Panc1 (cell line): ENCODE results near the gene ADGRL1. TPM values are rescaled to one million over a fixed set of nuclear protein-coding genes. Genes with fewer than 3 reads are reported as not detected.

ENCODE experiments used
- ATAC-seq: fragments of 200-7000 bp; cut with Tn5 transposase; 2 replicates; pipeline ENCODE4 v1.9.1; 2020; ENCODE audit warnings: mild to moderate bottlenecking, moderate library complexity
- BruUV-seq: library from RNA; stranded (reverse); fragments of 400-500 nt; replicated peaks from 2 replicates; lab custom pipeline; 2021; lab: Mats Ljungman, UMichigan
- CTCF ChIA-PET: fragments of 300-600 bp; sonication (Branson Sonifier 250); formaldehyde crosslinking; loops from one replicate; lab custom pipeline; 2022; ENCODE audit warnings: antibody characterized with exemption; lab: Charles Lee
- POLR2A ChIA-PET: fragments of 300-600 bp; sonication (Branson Sonifier 250); formaldehyde crosslinking; loops from one replicate; lab custom pipeline; 2022; ENCODE audit warnings: antibody characterized with exemption; lab: Charles Lee
- DNase-seq: peaks from one replicate; pipeline ENCODE4 v3.0.0-alpha.2; 2010; ENCODE audit warnings: low read depth, low spot score
- H3K27ac ChIP-seq: 2 replicates; pipeline ENCODE4 v1.5.1; 2011; ENCODE audit warnings: mild to moderate bottlenecking, low read length, inconsistent platforms
- H3K27me3 ChIP-seq: fragments of 200-500 bp; sonication (Bioruptor generic); 2 replicates; pipeline ENCODE4 v1.6.0; 2014; ENCODE audit warnings: low read length, inconsistent platforms; ENCODE audit not compliant: control insufficient read depth, insufficient read depth
- H3K36me3 ChIP-seq: fragments of 200-500 bp; sonication (Bioruptor generic); 2 replicates; pipeline ENCODE4 v1.5.1; 2014; ENCODE audit warnings: inconsistent platforms, mild to moderate bottlenecking, low read length, moderate library complexity; ENCODE audit not compliant: control insufficient read depth, insufficient read depth
- H3K4me1 ChIP-seq: 2 replicates; pipeline ENCODE4 v1.5.1; 2011; ENCODE audit warnings: inconsistent platforms, mild to moderate bottlenecking, low read length, moderate library complexity; ENCODE audit not compliant: control insufficient read depth, insufficient read depth
- H3K4me3 ChIP-seq, 2 experiments: 2 replicates each; pipeline ENCODE4 v1.5.1; 2011 to 2012; ENCODE audit warnings: low read depth in 2 of 2, low read length in 2 of 2, mild to moderate bottlenecking in 2 of 2, inconsistent platforms in 1 of 2, moderate library complexity in 1 of 2
- H3K9me3 ChIP-seq: fragments of 200-500 bp; sonication (Bioruptor generic); 2 replicates; pipeline ENCODE4 v1.5.1; 2014; ENCODE audit warnings: low read depth, mild to moderate bottlenecking, inconsistent platforms, low read length, moderate library complexity; ENCODE audit not compliant: control insufficient read depth, insufficient read depth
- POLR2AphosphoS5 ChIP-seq: IDR thresholded peaks from 2 replicates; pipeline ENCODE4 v1.6.1; 2012; ENCODE audit warnings: mild to moderate bottlenecking, low read depth, low read length, moderate library complexity
- SIN3A ChIP-seq: IDR thresholded peaks from 2 replicates; pipeline ENCODE4 v1.6.1; 2012; ENCODE audit warnings: low read depth, mild to moderate bottlenecking, low read length, moderate library complexity, borderline replicate concordance; ENCODE audit not compliant: insufficient read depth
- TCF7L2 ChIP-seq: IDR thresholded peaks from 2 replicates; pipeline ENCODE4 v1.6.1; 2011; ENCODE audit warnings: mild to moderate bottlenecking, low read depth, low read length, inconsistent platforms
- in situ Hi-C: cut with HindIII; loops from 2 replicates; pipeline ENCODE4 v1.10.0; 2016; ENCODE audit warnings: low sequenced_read_pairs, low pct_unique_long_range_greater_than_20kb
- intact Hi-C: fragments of 100-400 bp; cut with micrococcal nuclease; formaldehyde crosslinking; loops from one replicate; pipeline ENCODE4 v1.10.0; 2022; ENCODE audit not compliant: unreplicated experiment
- total RNA-seq: library from RNA; stranded (reverse); gene quantifications from one replicate; pipeline ENCODE4 v1.2.1, GENCODE V29; 2021; ENCODE audit not compliant: unreplicated experiment
- TF ChIP-seq, protein P1 (sequence below): fragments of 450-650 bp; IDR thresholded peaks from 2 replicates; pipeline ENCODE4 v1.5.1; 2017; ENCODE audit warnings: mild to moderate bottlenecking
- TF ChIP-seq, protein P2 (sequence below), 2 experiments: IDR thresholded peaks; 2 replicates each; pipeline ENCODE4 v1.6.1; 2011 to 2012; ENCODE audit warnings: low read depth in 2 of 2, control low read depth in 1 of 2, low read length in 1 of 2, mild to moderate bottlenecking in 1 of 2, moderate library complexity in 1 of 2; ENCODE audit not compliant: insufficient read depth in 1 of 2

ADGRL1 gene
- total RNA-seq, 1 experiment from 2014 or later: 37.7 TPM

DNA sequence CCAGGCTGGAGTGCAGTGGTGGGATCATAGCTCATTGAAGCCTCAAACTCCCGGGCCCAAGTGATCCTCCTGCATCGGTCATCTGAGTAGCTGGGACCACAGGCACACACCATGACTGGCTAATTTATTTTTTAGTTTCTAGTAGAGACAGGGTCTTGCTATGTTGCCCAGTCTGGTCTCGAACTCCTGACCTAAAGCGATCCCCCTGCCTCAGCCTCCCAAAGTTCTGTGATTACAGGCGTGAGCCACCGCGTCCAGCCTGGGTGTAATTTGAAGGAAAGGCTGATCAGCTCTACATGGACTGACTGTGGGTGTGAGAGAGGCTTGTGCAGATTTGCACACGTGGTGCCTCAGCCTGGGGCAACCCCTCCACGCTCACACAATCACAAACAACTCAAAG is 31.1 kb downstream of the ADGRL1 start:
- in situ Hi-C loops: no loop called here
- intact Hi-C loops: no loop called here
- ChIA-PET POLR2A (interaction anchor here (0.6 kb wide), 2 partner anchors 163 to 880 kb away, joined by 5 to 14 read pairs; no protein-coding TSS in a partner anchor), CTCF (interaction anchor here (0.6 kb wide), 1 partner anchor 212 kb away, joined by 15 read pairs; no protein-coding TSS in a partner anchor)
- no peaks in the 10 kb centered on the region for H3K4me1 ChIP-seq
- H3K27me3 ChIP-seq: no peaks in the 10 kb centered on the region
- no peaks in the 10 kb centered on the region for H3K9me3 ChIP-seq
- no TSS peak for BruUV-seq
- DNase-seq (no peak), ATAC-seq (no peak)
- no peak overlapping the region for H3K27ac ChIP-seq
- H3K4me3 ChIP-seq: no peak overlapping the region
- TF ChIP-seq, protein P1, sequence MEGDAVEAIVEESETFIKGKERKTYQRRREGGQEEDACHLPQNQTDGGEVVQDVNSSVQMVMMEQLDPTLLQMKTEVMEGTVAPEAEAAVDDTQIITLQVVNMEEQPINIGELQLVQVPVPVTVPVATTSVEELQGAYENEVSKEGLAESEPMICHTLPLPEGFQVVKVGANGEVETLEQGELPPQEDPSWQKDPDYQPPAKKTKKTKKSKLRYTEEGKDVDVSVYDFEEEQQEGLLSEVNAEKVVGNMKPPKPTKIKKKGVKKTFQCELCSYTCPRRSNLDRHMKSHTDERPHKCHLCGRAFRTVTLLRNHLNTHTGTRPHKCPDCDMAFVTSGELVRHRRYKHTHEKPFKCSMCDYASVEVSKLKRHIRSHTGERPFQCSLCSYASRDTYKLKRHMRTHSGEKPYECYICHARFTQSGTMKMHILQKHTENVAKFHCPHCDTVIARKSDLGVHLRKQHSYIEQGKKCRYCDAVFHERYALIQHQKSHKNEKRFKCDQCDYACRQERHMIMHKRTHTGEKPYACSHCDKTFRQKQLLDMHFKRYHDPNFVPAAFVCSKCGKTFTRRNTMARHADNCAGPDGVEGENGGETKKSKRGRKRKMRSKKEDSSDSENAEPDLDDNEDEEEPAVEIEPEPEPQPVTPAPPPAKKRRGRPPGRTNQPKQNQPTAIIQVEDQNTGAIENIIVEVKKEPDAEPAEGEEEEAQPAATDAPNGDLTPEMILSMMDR: no peak
- H3K36me3 ChIP-seq: no peaks in the 10 kb centered on the region

GRCh38 chr19:14168993-14169392 is 37.0 kb downstream of the ADGRL1 start:
- no peak for TF ChIP-seq SIN3A
- TF ChIP-seq POLR2AphosphoS5: no peak
- TF ChIP-seq TCF7L2: no peak
- TF ChIP-seq, protein P1: no peak
- TF ChIP-seq, protein P2, sequence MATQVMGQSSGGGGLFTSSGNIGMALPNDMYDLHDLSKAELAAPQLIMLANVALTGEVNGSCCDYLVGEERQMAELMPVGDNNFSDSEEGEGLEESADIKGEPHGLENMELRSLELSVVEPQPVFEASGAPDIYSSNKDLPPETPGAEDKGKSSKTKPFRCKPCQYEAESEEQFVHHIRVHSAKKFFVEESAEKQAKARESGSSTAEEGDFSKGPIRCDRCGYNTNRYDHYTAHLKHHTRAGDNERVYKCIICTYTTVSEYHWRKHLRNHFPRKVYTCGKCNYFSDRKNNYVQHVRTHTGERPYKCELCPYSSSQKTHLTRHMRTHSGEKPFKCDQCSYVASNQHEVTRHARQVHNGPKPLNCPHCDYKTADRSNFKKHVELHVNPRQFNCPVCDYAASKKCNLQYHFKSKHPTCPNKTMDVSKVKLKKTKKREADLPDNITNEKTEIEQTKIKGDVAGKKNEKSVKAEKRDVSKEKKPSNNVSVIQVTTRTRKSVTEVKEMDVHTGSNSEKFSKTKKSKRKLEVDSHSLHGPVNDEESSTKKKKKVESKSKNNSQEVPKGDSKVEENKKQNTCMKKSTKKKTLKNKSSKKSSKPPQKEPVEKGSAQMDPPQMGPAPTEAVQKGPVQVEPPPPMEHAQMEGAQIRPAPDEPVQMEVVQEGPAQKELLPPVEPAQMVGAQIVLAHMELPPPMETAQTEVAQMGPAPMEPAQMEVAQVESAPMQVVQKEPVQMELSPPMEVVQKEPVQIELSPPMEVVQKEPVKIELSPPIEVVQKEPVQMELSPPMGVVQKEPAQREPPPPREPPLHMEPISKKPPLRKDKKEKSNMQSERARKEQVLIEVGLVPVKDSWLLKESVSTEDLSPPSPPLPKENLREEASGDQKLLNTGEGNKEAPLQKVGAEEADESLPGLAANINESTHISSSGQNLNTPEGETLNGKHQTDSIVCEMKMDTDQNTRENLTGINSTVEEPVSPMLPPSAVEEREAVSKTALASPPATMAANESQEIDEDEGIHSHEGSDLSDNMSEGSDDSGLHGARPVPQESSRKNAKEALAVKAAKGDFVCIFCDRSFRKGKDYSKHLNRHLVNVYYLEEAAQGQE (IDR thresholded peaks at IDR 0.05; ENCODE audit: insufficient read depth in 1 of 2, low read depth in 2 of 2, low read length in 1 of 2): no peak
- no peaks in the 10 kb centered on the region for H3K9me3 ChIP-seq
- ChIA-PET POLR2A (no interaction called here), CTCF (no interaction called here)
- intact Hi-C loops (no loop called here), in situ Hi-C loops (no loop called here)
- BruUV-seq: no TSS peak
- H3K4me3 ChIP-seq: no peak overlapping the region
- H3K36me3 ChIP-seq: no peaks in the 10 kb centered on the region
- ATAC-seq (no peak), DNase-seq (no peak)
- H3K27ac ChIP-seq: no peak overlapping the region
- no peaks in the 10 kb centered on the region for H3K27me3 ChIP-seq
- no peaks in the 10 kb centered on the region; the same call in 1 of the 2 replicates for H3K4me1 ChIP-seq
